ENCODE data around the gene RAPGEF3.

The RAPGEF3 gene

GRCh38 chr12:47757840-47758583, 668 bp downstream of the RAPGEF3 start:
- DNase-seq (ENCODE audit: low read depth in 2 of 2) = no peak

GRCh38 chr12:47757364-47757839, 1.3 kb downstream of the RAPGEF3 start:
- DNase-seq (ENCODE audit: low read depth in 2 of 2) = no peak

GRCh38 chr12:47755655-47756562, 2.8 kb downstream of the RAPGEF3 start:
- DNase-seq (ENCODE audit: low read depth in 2 of 2) = no peak

GRCh38 chr12:47754881-47755280, 3.8 kb downstream of the RAPGEF3 start:
- DNase-seq (ENCODE audit: low read depth in 2 of 2) = no peak

- no peak for DNase-seq (ENCODE audit: low read depth in 2 of 2)
These were observed 4.6 kb downstream of the RAPGEF3 start for GRCh38 chr12:47754126-47754525.

GRCh38 chr12:47753021-47754001, 5.4 kb downstream of the RAPGEF3 start:
- no peak for DNase-seq (ENCODE audit: low read depth in 2 of 2)

- DNase-seq (ENCODE audit: low read depth in 2 of 2) = no peak
These were observed 6.1 kb downstream of the RAPGEF3 start for GRCh38 chr12:47752552-47752951.

GRCh38 chr12:47752121-47752520, 6.6 kb downstream of the RAPGEF3 start:
- no peak for DNase-seq (ENCODE audit: low read depth in 2 of 2)

GRCh38 chr12:47751561-47751960, 7.1 kb downstream of the RAPGEF3 start:
- DNase-seq (ENCODE audit: low read depth in 2 of 2) = no peak

- no peak for DNase-seq (ENCODE audit: low read depth in 2 of 2)
These were observed 7.7 kb downstream of the RAPGEF3 start for GRCh38 chr12:47750916-47751470.

- no peak for DNase-seq (ENCODE audit: low read depth in 2 of 2)
These were observed 8.4 kb downstream of the RAPGEF3 start for GRCh38 chr12:47750229-47750798.

GRCh38 chr12:47748899-47749298, 9.8 kb downstream of the RAPGEF3 start:
- no peak for DNase-seq (ENCODE audit: low read depth in 2 of 2)

GRCh38 chr12:47748507-47748828, 10.2 kb downstream of the RAPGEF3 start:
- DNase-seq (ENCODE audit: low read depth in 2 of 2) = no peak

- DNase-seq (ENCODE audit: low read depth in 2 of 2) = no peak
These were observed 10.8 kb downstream of the RAPGEF3 start for GRCh38 chr12:47747596-47748506.

GRCh38 chr12:47747126-47747525, 11.6 kb downstream of the RAPGEF3 start:
- DNase-seq (ENCODE audit: low read depth in 2 of 2) = no peak

GRCh38 chr12:47746523-47746922, 12.2 kb downstream of the RAPGEF3 start:
- no peak for DNase-seq (ENCODE audit: low read depth in 2 of 2)

- DNase-seq (ENCODE audit: low read depth in 2 of 2) = no peak
These were observed 12.6 kb downstream of the RAPGEF3 start for GRCh38 chr12:47746073-47746472.

- DNase-seq (ENCODE audit: low read depth in 2 of 2) = no peak
These were observed 13.1 kb downstream of the RAPGEF3 start for GRCh38 chr12:47745485-47746041.

GRCh38 chr12:47744778-47745436, 13.8 kb downstream of the RAPGEF3 start:
- no peak for DNase-seq (ENCODE audit: low read depth in 2 of 2)

All from stimulated activated CD4-positive, alpha-beta T cell treated with anti-CD3 and anti-CD28 coated beads, Interleukin-15, amount 100 ng/mL, for 48 hours (primary cell).